HFFc6 (cell line): Measurements from ENCODE around the gene STX5. TPM values are rescaled to one million over a fixed set of nuclear protein-coding genes. Genes with fewer than 3 reads are reported as not detected.

Source experiments
- DNase-seq: peaks from one replicate; pipeline ENCODE4 v3.0.0-alpha.2; 2018
- H3K27ac Mint-ChIP-seq: 2 replicates; pipeline ENCODE4 v1.8.0; 2020; ENCODE audit warnings: mild to moderate bottlenecking, mixed read lengths
- H3K27me3 Mint-ChIP-seq: 2 replicates; pipeline ENCODE4 v1.8.0; 2021; ENCODE audit warnings: mild to moderate bottlenecking, moderate library complexity, mixed read lengths; ENCODE audit not compliant: insufficient read depth
- H3K36me3 Mint-ChIP-seq: 2 replicates; pipeline ENCODE4 v1.8.0; 2021; ENCODE audit warnings: low read depth, mixed read lengths
- H3K4me1 Mint-ChIP-seq: 2 replicates; pipeline ENCODE4 v1.8.0; 2020; ENCODE audit warnings: low read depth, mixed read lengths
- H3K4me3 Mint-ChIP-seq: 2 replicates; pipeline ENCODE4 v1.8.0; 2020; ENCODE audit warnings: mild to moderate bottlenecking, moderate library complexity, mixed read lengths
- H3K9me3 Mint-ChIP-seq: 2 replicates; pipeline ENCODE4 v1.8.0; 2020; ENCODE audit warnings: mild to moderate bottlenecking, mixed read lengths
- CTCF ChIP-seq: fragments of 200-600 bp; sonication (generic); IDR thresholded peaks from 2 replicates; pipeline ENCODE4 v1.5.0; 2021; ENCODE audit warnings: antibody characterized with exemption, mild to moderate bottlenecking
- total RNA-seq, 6 experiments: library from RNA; stranded (reverse); fragmentation: NEBNext Ultra II Directional; extraction: Animal tissue kit (Norgen Biotek cat#: 25700); gene quantifications; 2 replicates in 1 of 6; 3 replicates in 5 of 6; pipeline ENCODE4 v1.2.3, GENCODE V29; 2021

STX5 gene
- total RNA-seq, 6 experiments from 2014 or later = 41.4 to 54.6 (median 47.8) TPM

- Mint-ChIP-seq H3K27ac (peak overlapping the region; percentile 93), H3K4me1 (peaks cover 46% of the 10 kb centered on the region), H3K4me3 (peak overlapping the region; percentile 97), H3K36me3 (peaks cover 43% of the 10 kb centered on the region), H3K27me3 (peaks cover 18% of the 10 kb centered on the region), H3K9me3 (peaks cover 10% of the 10 kb centered on the region)
- no peak for TF ChIP-seq CTCF
- peak; percentile 98 for DNase-seq
Observed at GRCh38 chr11:62855571-62856332, 23.9 kb upstream of the STX5 start.

GRCh38 chr11:62854825-62855570 is 23.1 kb upstream of the STX5 start:
- no peak for DNase-seq
- peaks cover 46% of the 10 kb centered on the region for H3K4me1 Mint-ChIP-seq
- peak overlapping the region; percentile 97 for H3K4me3 Mint-ChIP-seq
- H3K36me3 Mint-ChIP-seq = peaks cover 43% of the 10 kb centered on the region
- peak overlapping the region; percentile 93 for H3K27ac Mint-ChIP-seq
- H3K9me3 Mint-ChIP-seq = peaks cover 10% of the 10 kb centered on the region
- H3K27me3 Mint-ChIP-seq = peaks cover 18% of the 10 kb centered on the region
- no peak for TF ChIP-seq CTCF

- DNase-seq = no peak
- H3K27me3 Mint-ChIP-seq = peaks cover 18% of the 10 kb centered on the region
- peaks cover 43% of the 10 kb centered on the region for H3K36me3 Mint-ChIP-seq
- peaks cover 10% of the 10 kb centered on the region for H3K9me3 Mint-ChIP-seq
- H3K4me3 Mint-ChIP-seq = peak overlapping the region; percentile 97
- H3K27ac Mint-ChIP-seq = peak overlapping the region; percentile 93
- peaks cover 46% of the 10 kb centered on the region for H3K4me1 Mint-ChIP-seq
- TF ChIP-seq CTCF = no peak
Observed at GRCh38 chr11:62854013-62854824, 22.4 kb upstream of the STX5 start.

GRCh38 chr11:62853279-62853965 is 21.6 kb upstream of the STX5 start:
- TF ChIP-seq CTCF = no peak
- H3K27me3 Mint-ChIP-seq = peaks cover 19% of the 10 kb centered on the region
- peaks cover 45% of the 10 kb centered on the region for H3K4me1 Mint-ChIP-seq
- H3K36me3 Mint-ChIP-seq = peaks cover 43% of the 10 kb centered on the region
- peak overlapping the region; percentile 97 for H3K4me3 Mint-ChIP-seq
- peaks cover 10% of the 10 kb centered on the region for H3K9me3 Mint-ChIP-seq
- DNase-seq = no peak
- peak overlapping the region; percentile 93 for H3K27ac Mint-ChIP-seq
